ENCODE results near the gene DHX8.
"Not testable (repeated sequence)": the region's sequence is repeated elsewhere in the genome, so short reads cannot be mapped to it uniquely, and the experiment has no call there.

The DHX8 gene

GRCh38 chr17:43471585-43472160 lies 12.1 kb upstream of the DHX8 start:
- no peak for DNase-seq (ENCODE audit: extremely low read depth, insufficient read length)
- TF ChIP-seq CTCF (IDR thresholded peaks at IDR 0.05; ENCODE audit: insufficient read depth, low read length, poor library complexity, severe bottlenecking): no peak

GRCh38 chr17:43475494-43476089 lies 8.2 kb upstream of the DHX8 start:
- Histone ChIP-seq H3K27me3 (replicated peaks; ENCODE audit: control insufficient read depth, insufficient read depth, low read length) (no peaks in the 10 kb centered on the region), H3K36me3 (ENCODE audit: control insufficient read depth, insufficient read depth, low read length) (no peaks in the 10 kb centered on the region), H3K4me3 (replicated peaks; ENCODE audit: low read depth, low read length) (no peak overlapping the region)
- TF ChIP-seq CTCF (IDR thresholded peaks at IDR 0.05; ENCODE audit: insufficient read depth, low read length, poor library complexity, severe bottlenecking): no peak
- DNase-seq (ENCODE audit: extremely low read depth, insufficient read length): no peak

More at GRCh38 chr17:43471585-43472160, 12.1 kb upstream of the DHX8 start:
- no peaks in the 10 kb centered on the region for H3K27me3 ChIP-seq (replicated peaks; ENCODE audit: control insufficient read depth, insufficient read depth, low read length)
- H3K4me3 ChIP-seq (replicated peaks; ENCODE audit: low read depth, low read length): no peak overlapping the region
- H3K36me3 ChIP-seq (ENCODE audit: control insufficient read depth, insufficient read depth, low read length): no peaks in the 10 kb centered on the region

GRCh38 chr17:43476306-43476705 lies 7.5 kb upstream of the DHX8 start:
- not testable (repeated sequence) for DNase-seq (ENCODE audit: extremely low read depth, insufficient read length); H3K4me3 ChIP-seq (replicated peaks; ENCODE audit: low read depth, low read length); H3K36me3 ChIP-seq (ENCODE audit: control insufficient read depth, insufficient read depth, low read length); H3K27me3 ChIP-seq (replicated peaks; ENCODE audit: control insufficient read depth, insufficient read depth, low read length)

- H3K27me3 ChIP-seq (replicated peaks; ENCODE audit: control insufficient read depth, insufficient read depth, low read length): no peaks in the 10 kb centered on the region
- no peaks in the 10 kb centered on the region for H3K36me3 ChIP-seq (ENCODE audit: control insufficient read depth, insufficient read depth, low read length)
- TF ChIP-seq CTCF (IDR thresholded peaks at IDR 0.05; ENCODE audit: insufficient read depth, low read length, poor library complexity, severe bottlenecking): no peak
- DNase-seq (ENCODE audit: extremely low read depth, insufficient read length): no peak
- H3K4me3 ChIP-seq (replicated peaks; ENCODE audit: low read depth, low read length): no peak overlapping the region
These were observed 5.7 kb upstream of the DHX8 start for GRCh38 chr17:43477832-43478634.

- TF ChIP-seq CTCF (IDR thresholded peaks at IDR 0.05; ENCODE audit: insufficient read depth, low read length, poor library complexity, severe bottlenecking): no peak
- no peak for DNase-seq (ENCODE audit: extremely low read depth, insufficient read length)
- Histone ChIP-seq H3K27me3 (replicated peaks; ENCODE audit: control insufficient read depth, insufficient read depth, low read length) (no peaks in the 10 kb centered on the region), H3K36me3 (ENCODE audit: control insufficient read depth, insufficient read depth, low read length) (no peaks in the 10 kb centered on the region), H3K4me3 (replicated peaks; ENCODE audit: low read depth, low read length) (no peak overlapping the region)
These were observed 3.8 kb upstream of the DHX8 start for GRCh38 chr17:43479948-43480347.
